ENCODE measurements around the gene CAMK2B.

Gene CAMK2B

GRCh38 chr7:44288381-44288685 lies 37.1 kb downstream of the CAMK2B start:
- DNase-seq (ENCODE audit: extremely low read depth in 1 of 2, low read depth in 1 of 2), result no peak

- no peak for DNase-seq (ENCODE audit: extremely low read depth in 1 of 2, low read depth in 1 of 2)
Measured at GRCh38 chr7:44287488-44288380, 37.7 kb downstream of the CAMK2B start.

GRCh38 chr7:44286618-44287487 lies 38.5 kb downstream of the CAMK2B start:
- no peak for DNase-seq (ENCODE audit: extremely low read depth in 1 of 2, low read depth in 1 of 2)

GRCh38 chr7:44286182-44286617 lies 39.2 kb downstream of the CAMK2B start:
- DNase-seq (ENCODE audit: extremely low read depth in 1 of 2, low read depth in 1 of 2), result no peak

GRCh38 chr7:44285561-44285960 lies 39.8 kb downstream of the CAMK2B start:
- no peak for DNase-seq (ENCODE audit: extremely low read depth in 1 of 2, low read depth in 1 of 2)

GRCh38 chr7:44284881-44285541 lies 40.4 kb downstream of the CAMK2B start:
- DNase-seq (ENCODE audit: extremely low read depth in 1 of 2, low read depth in 1 of 2), result no peak

GRCh38 chr7:44284216-44284615 lies 41.2 kb downstream of the CAMK2B start:
- DNase-seq (ENCODE audit: extremely low read depth in 1 of 2, low read depth in 1 of 2), result no peak

GRCh38 chr7:44283381-44284211 lies 41.8 kb downstream of the CAMK2B start:
- DNase-seq (ENCODE audit: extremely low read depth in 1 of 2, low read depth in 1 of 2), result no peak

GRCh38 chr7:44282601-44283171 lies 42.7 kb downstream of the CAMK2B start:
- DNase-seq (ENCODE audit: extremely low read depth in 1 of 2, low read depth in 1 of 2), result no peak

- DNase-seq (ENCODE audit: extremely low read depth in 1 of 2, low read depth in 1 of 2), result no peak
Measured at GRCh38 chr7:44281811-44282600, 43.4 kb downstream of the CAMK2B start.

- no peak for DNase-seq (ENCODE audit: extremely low read depth in 1 of 2, low read depth in 1 of 2)
Measured at GRCh38 chr7:44280993-44281721, 44.2 kb downstream of the CAMK2B start.

GRCh38 chr7:44280636-44280992 lies 44.8 kb downstream of the CAMK2B start:
- DNase-seq (ENCODE audit: extremely low read depth in 1 of 2, low read depth in 1 of 2), result no peak

GRCh38 chr7:44279731-44280505 lies 45.5 kb downstream of the CAMK2B start:
- DNase-seq (ENCODE audit: extremely low read depth in 1 of 2, low read depth in 1 of 2), result no peak

- no peak for DNase-seq (ENCODE audit: extremely low read depth in 1 of 2, low read depth in 1 of 2)
Measured at GRCh38 chr7:44279286-44279685, 46.1 kb downstream of the CAMK2B start.

- no peak for DNase-seq (ENCODE audit: extremely low read depth in 1 of 2, low read depth in 1 of 2)
Measured at GRCh38 chr7:44278451-44279161, 46.8 kb downstream of the CAMK2B start.

GRCh38 chr7:44277851-44278250 lies 47.5 kb downstream of the CAMK2B start:
- no peak for DNase-seq (ENCODE audit: extremely low read depth in 1 of 2, low read depth in 1 of 2)

GRCh38 chr7:44277391-44277790 lies 48.0 kb downstream of the CAMK2B start:
- DNase-seq (ENCODE audit: extremely low read depth in 1 of 2, low read depth in 1 of 2), result no peak
